Adrenal gland (tissue), 12 donors: ENCODE measurements around the gene KRTAP3-2. TPM values are rescaled to one million over a fixed set of nuclear protein-coding genes. Genes with fewer than 3 reads are reported as not detected.

Source experiments
- DNase-seq, 7 donors: peaks; one replicate each; pipeline ENCODE4 v3.0.0-alpha.2; 2019 to 2020
- H3K27ac ChIP-seq, 5 donors: fragments of 200-600 bp; sonication (generic) in 4 of 5; 1 replicate in 3 of 5; 2 replicates in 2 of 5; pipeline versions ENCODE4 v1.5.1 to v1.8.0; 2016 to 2020; ENCODE audit warnings: mild to moderate bottlenecking in 1 of 5
- H3K27me3 ChIP-seq: fragments of 200-600 bp; 2 replicates; pipeline ENCODE4 v1.8.0; 2021
- H3K36me3 ChIP-seq, 2 donors: fragments of 200-600 bp; replicated peaks in 1 of 2; 1 replicate in 1 of 2; 2 replicates in 1 of 2; pipeline versions ENCODE4 v1.5.1 to v1.8.0; 2018 to 2022
- H3K4me1 ChIP-seq, 2 donors: fragments of 200-600 bp; replicated peaks in 1 of 2; 1 replicate in 1 of 2; 2 replicates in 1 of 2; pipeline versions ENCODE4 v1.5.1 to v1.8.0; 2018 to 2021
- H3K4me3 ChIP-seq, 4 donors: fragments of 200-600 bp; sonication (generic) in 3 of 4; one replicate each; pipeline ENCODE4 v1.5.1; 2016 to 2018
- H3K9me3 ChIP-seq, 3 donors: fragments of 200-600 bp; sonication (generic) in 1 of 3; replicated peaks in 1 of 3; 1 replicate in 2 of 3; 2 replicates in 1 of 3; pipeline versions ENCODE4 v1.5.1 to v1.8.0; 2016 to 2021
- POLR2A ChIP-seq, 2 donors: fragments of 450-650 bp; IDR thresholded peaks; one replicate each; pipeline ENCODE4 v1.6.1; 2017; ENCODE audit warnings: antibody characterized with exemption in 2 of 2, mild to moderate bottlenecking in 2 of 2, moderate library complexity in 1 of 2
- WGBS, 4 donors: extraction: QIAGEN DNeasy Blood & Tissue Kit in 2 of 4; methylation state at CpG; one replicate each; pipeline versions ENCODE4 v1.1.5 to v1.1.7; 2013 to 2017; 5-methylcytosine and 5-hydroxymethylcytosine counted together
- intact Hi-C, 2 donors: fragments of 100-400 bp; cut with DNase I; formaldehyde crosslinking; loops; one replicate each; pipeline versions ENCODE4 v1.14.1 to v1.15.0; 2022 to 2023
- polyA plus RNA-seq, 3 donors: library from polyadenylated mRNA; stranded (reverse); fragments of 200-250 nt in 2 of 3; fragments of 350-450 nt in 1 of 3; fragmentation: Illumina TruSeq in 1 of 3; extraction: RNeasy Lipid Tissue Mini Kit (QIAGEN cat#74804) in 1 of 3; gene quantifications; one replicate each; pipeline ENCODE4 v1.2.3, GENCODE V29; 2013 to 2014
- total RNA-seq, 9 donors: library from RNA; depleted of rRNA in 4 of 9; stranded (reverse); fragments of >200 nt in 4 of 9; fragments of 120-200 nt in 1 of 9; fragmentation: NEBNext Ultra II Directional in 1 of 9; extraction: Animal tissue kit (Norgen Biotek cat#: 25700) in 1 of 9; gene quantifications; one replicate each; pipeline versions ENCODE4 v1.1.0 to v1.2.4, GENCODE V29; 2013 to 2023
- TF ChIP-seq, protein P1 (sequence below), 6 experiments: fragments of 450-650 bp in 4 of 6; fragments of 200-600 bp in 2 of 6; sonication (generic) in 1 of 6; IDR thresholded peaks; 1 replicate in 5 of 6; 2 replicates in 1 of 6; pipeline versions ENCODE4 v1.5.1 to v1.8.0; 2016 to 2021; ENCODE audit warnings: antibody characterized with exemption in 6 of 6, mild to moderate bottlenecking in 2 of 6, moderate library complexity in 1 of 6
- donor health status: healthy with polysubstance abuse.
- donor health status: Bipolar disorder and iron deficiency.
- donor health status: DM: yes; HTN: yes; CAD: no.
- donor health status: DM: no; HTN: no; CAD: no.
- donor health status: DM: no; HTN: no; CAD: no.
- donor health status: DM: yes; HTN: yes; CAD: no.

KRTAP3-2 gene
- total and polyA plus RNA-seq, 12 donors, result not detected

- intact Hi-C loops, result no loop called here
Observed at GRCh38 chr17:41015454-41015853, 15.7 kb upstream of the KRTAP3-2 start.

GRCh38 chr17:41013606-41014005 is 13.9 kb upstream of the KRTAP3-2 start:
- no peaks in the 10 kb centered on the region for H3K4me1 ChIP-seq
- no peak overlapping the region for H3K4me3 ChIP-seq
- DNase-seq, result peak in 1 of 7 donors; percentile 60
- no peak overlapping the region for H3K27ac ChIP-seq
- intact Hi-C loops, result no loop called here
- no peaks in the 10 kb centered on the region for H3K36me3 ChIP-seq
- H3K27me3 ChIP-seq, result no peaks in the 10 kb centered on the region
- H3K9me3 ChIP-seq, result no peaks in the 10 kb centered on the region
- TF ChIP-seq, protein P1, sequence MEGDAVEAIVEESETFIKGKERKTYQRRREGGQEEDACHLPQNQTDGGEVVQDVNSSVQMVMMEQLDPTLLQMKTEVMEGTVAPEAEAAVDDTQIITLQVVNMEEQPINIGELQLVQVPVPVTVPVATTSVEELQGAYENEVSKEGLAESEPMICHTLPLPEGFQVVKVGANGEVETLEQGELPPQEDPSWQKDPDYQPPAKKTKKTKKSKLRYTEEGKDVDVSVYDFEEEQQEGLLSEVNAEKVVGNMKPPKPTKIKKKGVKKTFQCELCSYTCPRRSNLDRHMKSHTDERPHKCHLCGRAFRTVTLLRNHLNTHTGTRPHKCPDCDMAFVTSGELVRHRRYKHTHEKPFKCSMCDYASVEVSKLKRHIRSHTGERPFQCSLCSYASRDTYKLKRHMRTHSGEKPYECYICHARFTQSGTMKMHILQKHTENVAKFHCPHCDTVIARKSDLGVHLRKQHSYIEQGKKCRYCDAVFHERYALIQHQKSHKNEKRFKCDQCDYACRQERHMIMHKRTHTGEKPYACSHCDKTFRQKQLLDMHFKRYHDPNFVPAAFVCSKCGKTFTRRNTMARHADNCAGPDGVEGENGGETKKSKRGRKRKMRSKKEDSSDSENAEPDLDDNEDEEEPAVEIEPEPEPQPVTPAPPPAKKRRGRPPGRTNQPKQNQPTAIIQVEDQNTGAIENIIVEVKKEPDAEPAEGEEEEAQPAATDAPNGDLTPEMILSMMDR (IDR thresholded peaks at IDR 0.05), result no peak
- no peak for TF ChIP-seq POLR2A (IDR thresholded peaks at IDR 0.05)
- 54 to 67% (median 56%) methylated on average over 1 of the region's 1 CpG for WGBS, 4 donors

More at GRCh38 chr17:41015454-41015853, 15.7 kb upstream of the KRTAP3-2 start:
- TF ChIP-seq, protein P1 (IDR thresholded peaks at IDR 0.05), result no peak
- TF ChIP-seq POLR2A (IDR thresholded peaks at IDR 0.05), result no peak
- Histone ChIP-seq H3K36me3 (no peaks in the 10 kb centered on the region), H3K27ac (no peak overlapping the region), H3K9me3 (no peaks in the 10 kb centered on the region), H3K4me1 (no peaks in the 10 kb centered on the region), H3K4me3 (no peak overlapping the region), H3K27me3 (no peaks in the 10 kb centered on the region)
- no peak for DNase-seq
- 62 to 73% (median 66%) methylated on average over 7 of the region's 7 CpGs for WGBS, 4 donors

DNA sequence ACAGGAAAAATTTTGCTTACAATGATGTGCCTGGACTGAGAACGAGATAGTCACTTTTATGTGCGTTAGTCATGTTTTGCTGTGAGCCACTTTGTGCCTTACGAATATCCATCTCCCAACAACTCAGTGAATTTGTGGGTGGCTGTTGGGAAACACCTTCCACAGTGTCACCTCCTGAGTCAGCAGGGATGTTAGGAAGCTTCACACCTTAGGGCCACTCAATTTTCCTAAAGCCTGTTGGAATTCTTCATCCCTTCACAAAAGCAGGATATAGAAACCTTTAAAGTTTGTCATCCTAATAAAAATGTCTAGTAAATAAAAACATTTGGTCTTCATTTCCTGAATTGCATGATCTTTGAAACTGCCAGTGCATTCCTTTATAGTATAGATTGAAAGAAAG is 13.5 kb upstream of the KRTAP3-2 start:
- WGBS, 4 donors, result 78 to 89% (median 81%) methylated on average over 3 of the region's 3 CpGs
- intact Hi-C loops, result no loop called here

GRCh38 chr17:41012326-41013120 is 12.8 kb upstream of the KRTAP3-2 start:
- H3K36me3 ChIP-seq, result no peaks in the 10 kb centered on the region
- WGBS, 4 donors, result 67 to 84% (median 73%) methylated on average over 6 of the region's 6 CpGs
- intact Hi-C loops, result no loop called here
- H3K4me3 ChIP-seq, result no peak overlapping the region
- H3K9me3 ChIP-seq, result no peaks in the 10 kb centered on the region
- no peaks in the 10 kb centered on the region for H3K27me3 ChIP-seq
- TF ChIP-seq, protein P1 (IDR thresholded peaks at IDR 0.05), result no peak
- TF ChIP-seq POLR2A (IDR thresholded peaks at IDR 0.05), result no peak
- DNase-seq, result no peak
- H3K4me1 ChIP-seq, result no peaks in the 10 kb centered on the region
- H3K27ac ChIP-seq, result no peak overlapping the region

More for the DNA sequence above, 13.5 kb upstream of the KRTAP3-2 start:
- DNase-seq, result no peak
- no peaks in the 10 kb centered on the region for H3K4me1 ChIP-seq
- TF ChIP-seq, protein P1 (IDR thresholded peaks at IDR 0.05), result no peak
- no peak for TF ChIP-seq POLR2A (IDR thresholded peaks at IDR 0.05)
- no peaks in the 10 kb centered on the region for H3K36me3 ChIP-seq
- H3K27me3 ChIP-seq, result no peaks in the 10 kb centered on the region
- no peaks in the 10 kb centered on the region for H3K9me3 ChIP-seq
- no peak overlapping the region for H3K27ac ChIP-seq
- no peak overlapping the region for H3K4me3 ChIP-seq
